NCI-H2029 treated with DMSO at 0.1 percent for 48 hours (cell line): ENCODE data around the gene FBXO10.

Experiments used
- DNase-seq: peaks from one replicate; lab custom pipeline; 2025; lab: John Stamatoyannopoulos, UW

FBXO10 gene

GRCh38 chr9:37592108-37592951 lies 16.1 kb upstream of the FBXO10 start, which contains the start of gene TOMM5:
TSS of gene TOMM5 (minus strand) at chr9:37592597. CDS start at chr9:37592532, 65 bp downstream.
- peak; percentile 76 for DNase-seq

GRCh38 chr9:37587521-37587920 lies 11.3 kb upstream of the FBXO10 start:
- DNase-seq: no peak

- no peak for DNase-seq
Measured at GRCh38 chr9:37583522-37584121, 7.4 kb upstream of the FBXO10 start.

DNA sequence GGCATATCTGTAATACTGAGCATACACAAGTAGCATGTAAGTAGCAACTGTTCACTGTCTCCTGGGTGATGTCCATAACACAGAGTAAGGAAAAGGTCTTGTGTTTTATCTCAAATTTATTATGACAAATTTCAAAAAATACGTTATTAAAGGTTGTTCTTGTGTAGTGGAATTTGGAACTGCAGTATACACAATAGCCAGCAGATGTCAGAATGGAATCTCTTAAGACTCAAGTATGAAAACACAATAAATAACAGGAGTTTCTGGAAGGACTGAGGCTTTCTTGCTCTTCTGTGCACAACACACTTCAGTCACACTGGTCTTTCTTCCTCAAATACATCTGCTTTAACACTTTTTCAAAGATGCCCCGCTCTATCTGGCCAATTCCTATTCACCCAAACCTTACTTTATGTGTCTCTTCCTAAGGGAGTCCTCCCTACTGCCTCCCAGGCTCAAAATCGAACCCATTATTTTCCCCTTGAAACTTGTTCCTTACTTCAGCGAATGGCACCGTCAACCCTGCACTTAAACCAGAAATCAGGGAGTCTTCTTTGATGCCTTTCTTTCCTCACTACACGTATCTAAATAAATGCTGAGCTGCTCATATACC lies 6.5 kb upstream of the FBXO10 start:
- peak; percentile 33 for DNase-seq

DNA sequence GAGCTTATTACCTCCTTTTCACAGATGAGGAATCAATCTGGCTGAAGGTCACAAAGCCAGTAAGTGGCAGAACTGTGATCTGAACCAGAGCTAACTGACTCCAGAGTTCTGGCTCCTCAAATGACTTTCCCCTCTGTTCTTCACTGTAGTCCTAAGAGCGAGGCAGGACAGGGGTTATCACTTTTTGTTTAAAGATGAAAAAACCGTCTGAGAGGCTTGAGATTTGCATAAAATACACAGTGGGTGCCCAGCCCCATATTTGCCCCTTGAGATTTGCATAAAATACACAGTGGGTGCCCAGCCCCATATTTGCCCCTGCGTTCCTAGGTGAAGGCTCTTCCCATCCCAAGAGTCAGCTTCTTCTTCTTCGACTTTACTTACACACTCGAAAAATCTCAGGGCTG lies 667 bp downstream of the FBXO10 start:
- DNase-seq: no peak

DNA sequence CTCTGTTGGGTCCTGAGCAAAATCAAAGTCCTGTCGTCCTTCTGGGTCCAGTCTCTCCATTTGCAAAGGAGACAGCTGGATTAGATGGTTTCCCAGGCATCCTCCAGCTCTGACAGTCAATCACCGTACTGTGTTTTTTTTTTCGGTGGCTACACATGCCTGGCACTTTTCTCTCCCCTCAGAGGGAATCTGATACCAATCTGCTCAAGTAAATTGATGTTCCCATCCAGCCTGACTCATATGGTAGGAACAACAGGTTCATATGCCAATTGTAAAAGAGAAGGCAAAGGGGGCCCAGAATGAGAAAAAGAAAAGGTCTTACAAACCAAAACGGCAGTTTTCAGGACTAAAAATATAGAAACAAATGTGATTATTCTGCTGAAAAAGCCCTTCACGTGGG lies 1.2 kb downstream of the FBXO10 start:
- DNase-seq: no peak

GRCh38 chr9:37574241-37574721 lies 1.9 kb downstream of the FBXO10 start:
- DNase-seq: no peak

GRCh38 chr9:37571282-37571681 lies 4.9 kb downstream of the FBXO10 start:
- DNase-seq: no peak

- DNase-seq: no peak
Measured at GRCh38 chr9:37566716-37567115, 9.5 kb downstream of the FBXO10 start.

DNA sequence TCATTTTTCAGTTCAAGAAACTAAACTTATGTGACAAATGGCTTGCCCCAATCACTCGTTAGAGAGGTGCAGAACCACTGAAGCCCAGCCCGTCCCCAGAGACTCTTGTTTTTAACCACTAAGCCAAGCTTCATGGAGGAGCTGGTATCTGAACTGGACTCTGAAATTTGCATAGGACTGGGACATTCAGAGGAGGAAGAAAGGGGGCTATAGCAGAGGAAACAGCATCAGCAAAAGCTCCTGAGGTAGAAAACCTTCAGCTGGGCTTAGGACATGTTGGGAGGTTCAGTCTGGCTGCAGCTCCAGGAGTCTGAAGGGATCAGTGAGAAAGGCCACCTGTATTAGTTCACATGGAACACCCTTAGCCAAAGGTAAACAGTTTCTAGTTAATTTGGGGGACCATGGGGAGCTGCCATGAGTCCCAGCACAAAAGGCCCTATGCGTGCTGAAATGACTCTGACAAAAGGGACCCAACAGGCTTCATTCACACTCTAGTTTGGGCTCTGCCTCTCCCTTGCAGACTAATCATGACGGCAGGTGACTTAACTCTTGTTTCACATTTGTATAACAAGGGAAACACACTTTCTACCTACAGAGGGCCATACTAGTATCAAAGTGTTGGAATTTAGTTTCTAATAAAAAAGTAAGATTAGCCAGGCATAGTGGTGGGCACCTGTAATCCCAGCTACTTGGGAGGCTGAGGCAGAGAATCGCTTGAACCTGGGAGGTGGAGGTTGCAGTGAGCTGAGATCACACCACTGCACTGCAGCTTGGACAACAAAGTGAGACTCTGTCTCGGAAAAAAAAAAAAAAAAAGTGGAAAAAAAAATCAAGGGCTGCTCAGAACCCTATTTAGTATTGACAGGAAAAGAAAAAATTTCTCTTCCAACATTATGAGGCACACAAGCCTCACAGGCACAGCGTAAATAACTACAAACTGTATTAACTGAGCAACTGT lies 10.2 kb downstream of the FBXO10 start:
- no peak for DNase-seq

DNA sequence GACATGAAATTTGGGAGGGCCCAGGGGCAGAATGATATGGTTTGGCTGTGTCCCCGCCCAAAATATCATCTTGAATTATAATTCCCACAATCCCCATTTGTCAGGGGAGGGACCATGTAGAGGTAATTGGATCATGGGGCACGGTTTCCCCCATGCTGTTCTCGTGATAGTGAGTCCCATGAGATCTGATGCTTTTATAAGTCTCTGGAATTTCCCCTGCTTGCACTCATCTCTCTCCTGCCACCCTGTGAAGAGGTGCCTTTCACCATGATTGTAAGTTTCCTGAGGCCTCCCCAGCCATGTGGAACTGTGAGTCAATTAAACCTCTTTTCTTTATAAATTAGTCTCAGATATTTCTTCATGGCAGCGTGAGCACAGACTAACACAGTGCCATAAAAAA lies 11.3 kb downstream of the FBXO10 start:
- no peak for DNase-seq

DNA sequence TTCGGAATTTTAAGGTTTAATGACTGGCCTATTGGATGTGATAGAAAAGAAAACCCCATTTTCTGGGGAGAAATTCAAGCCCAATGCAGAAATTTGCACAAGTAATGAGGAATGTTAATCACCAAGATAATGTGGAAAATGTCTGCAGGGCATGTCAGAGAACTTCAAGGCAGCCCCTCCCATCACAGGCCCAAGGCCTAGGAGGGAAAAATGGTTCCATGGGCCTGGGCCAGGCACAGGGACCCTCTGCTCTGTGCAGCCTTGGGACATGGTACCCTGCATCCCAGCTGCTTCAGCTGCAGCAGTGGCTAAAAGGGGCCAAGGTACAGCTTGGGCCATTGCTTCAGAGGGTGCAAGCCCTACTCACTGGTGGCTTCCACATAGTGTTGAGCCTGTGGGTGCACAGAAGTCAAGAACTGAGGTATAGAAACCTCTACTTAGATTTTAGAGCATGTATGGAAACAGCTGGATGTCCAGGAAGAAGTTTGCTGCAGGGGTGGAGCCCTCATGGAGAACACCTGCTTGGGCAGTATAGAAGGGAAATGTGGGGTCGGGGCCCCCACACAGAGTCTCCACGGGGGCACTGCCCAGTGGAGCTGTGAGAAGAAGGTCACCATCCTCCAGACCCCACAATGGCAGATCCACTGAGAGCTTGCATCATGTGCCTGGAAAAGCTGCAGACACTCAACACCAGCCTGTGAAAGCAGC lies 12.2 kb downstream of the FBXO10 start:
- no peak for DNase-seq

- no peak for DNase-seq
Measured at GRCh38 chr9:37562826-37563225, 13.4 kb downstream of the FBXO10 start.

DNA sequence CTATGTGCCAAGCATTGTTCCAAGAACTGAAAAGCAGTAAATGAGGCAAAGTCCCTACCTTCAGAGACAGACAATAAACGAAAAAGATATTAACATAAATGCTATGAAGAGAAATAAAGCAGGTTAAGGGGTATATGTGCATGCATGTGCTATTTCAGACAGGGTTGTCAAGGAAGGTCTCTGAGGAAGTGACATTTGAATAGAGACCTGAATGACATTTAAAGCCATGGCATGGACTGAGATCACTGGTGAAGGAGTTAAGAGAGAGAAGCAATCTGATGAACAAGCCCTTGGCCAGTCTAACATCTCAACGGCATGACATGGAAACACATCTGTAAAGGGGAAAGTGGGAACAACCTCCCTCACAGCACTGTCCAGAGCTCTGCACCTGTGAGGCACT lies 14.5 kb downstream of the FBXO10 start:
- DNase-seq: no peak

- no peak for DNase-seq
Measured at GRCh38 chr9:37559855-37560592, 16.2 kb downstream of the FBXO10 start.

DNA sequence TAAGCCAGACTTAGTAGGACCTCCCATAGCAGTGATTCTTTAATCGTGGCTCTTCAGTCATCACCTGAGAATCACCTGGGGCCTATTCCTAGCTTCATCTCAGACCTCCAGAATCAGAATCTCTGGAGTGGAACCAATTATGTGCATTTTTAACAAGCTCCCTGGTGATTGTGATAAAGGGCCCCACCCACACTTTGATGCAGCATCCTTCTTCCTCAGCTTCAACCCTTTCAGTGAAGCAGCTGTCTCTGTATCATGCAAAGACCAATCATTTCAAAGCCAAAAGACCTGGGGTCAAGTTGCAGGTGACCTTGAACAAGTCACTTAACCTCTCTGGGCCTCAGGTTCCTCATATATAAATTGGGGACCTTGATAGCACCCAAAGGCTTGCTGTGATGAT lies 17.1 kb downstream of the FBXO10 start:
- no peak for DNase-seq

DNA sequence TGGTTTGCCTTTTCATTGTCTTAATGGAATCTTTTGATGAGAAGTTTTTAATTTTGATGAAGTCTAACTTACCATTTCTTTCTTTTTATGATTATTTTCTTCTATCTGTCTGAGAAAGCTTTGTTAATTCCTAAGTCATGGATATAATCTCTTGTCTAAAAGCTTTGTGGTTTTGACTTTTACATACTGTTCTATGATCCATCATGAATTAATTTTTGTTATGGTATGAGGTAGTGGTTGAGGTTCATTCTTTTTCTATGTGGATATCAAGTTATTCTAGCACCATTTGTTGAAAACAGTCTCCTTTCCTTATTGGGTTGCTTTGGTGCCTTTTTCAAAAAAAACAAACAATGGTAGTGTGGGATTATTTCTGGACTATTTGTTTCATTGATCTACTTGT lies 20.4 kb downstream of the FBXO10 start:
- DNase-seq: no peak

DNA sequence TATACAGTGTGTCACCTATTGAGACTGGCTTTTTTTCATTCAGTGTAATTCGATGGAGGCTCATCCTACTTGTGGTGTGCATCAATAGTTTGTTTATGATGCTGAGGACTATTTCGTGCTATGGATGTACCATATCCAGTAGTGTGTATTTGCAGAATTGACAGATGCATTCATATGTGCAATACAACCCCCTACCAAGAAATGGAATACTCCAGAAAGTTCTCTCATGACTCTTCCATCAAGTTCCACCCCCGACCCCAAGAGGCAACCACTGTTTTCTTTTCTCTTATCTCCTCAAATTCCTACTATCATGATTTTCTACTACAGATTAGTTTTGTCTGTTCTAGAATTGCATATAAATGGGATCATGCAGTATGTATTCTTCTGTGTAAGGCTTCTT lies 21.9 kb downstream of the FBXO10 start:
- no peak for DNase-seq

- DNase-seq: no peak
Measured at GRCh38 chr9:37551888-37552287, 24.3 kb downstream of the FBXO10 start.

GRCh38 chr9:37551468-37551867 lies 24.7 kb downstream of the FBXO10 start:
- no peak for DNase-seq

DNA sequence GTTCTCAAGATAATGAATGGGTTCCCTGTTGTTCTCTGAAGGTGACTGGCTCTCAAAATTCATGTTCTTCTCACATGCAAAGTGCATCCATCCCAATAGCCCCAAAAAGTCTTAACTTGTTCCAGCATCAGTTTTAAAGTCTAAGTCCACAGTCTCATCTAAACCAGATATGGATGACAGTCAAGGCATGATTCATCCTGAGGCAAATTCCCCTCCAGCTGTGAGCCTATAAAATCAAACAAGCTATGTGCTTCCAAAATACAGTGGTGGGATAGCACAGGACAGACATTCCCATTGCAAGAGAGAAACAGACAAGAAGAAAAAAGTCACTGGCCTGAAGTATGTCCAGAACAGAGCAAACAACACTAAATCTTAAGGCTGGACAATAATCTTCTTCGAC lies 25.4 kb downstream of the FBXO10 start:
- DNase-seq: no peak
